GM18505 (cell line): Measurements from ENCODE around the gene PRRG2.
"Not testable (repeated sequence)": the region's sequence is repeated elsewhere in the genome, so short reads cannot be mapped to it uniquely, and the experiment has no call there.

Experiments used
- ATAC-seq: cut with Tn5 transposase; IDR thresholded peaks from one replicate; pipeline ENCODE4 v1.9.1; 2021; ENCODE audit not compliant: unreplicated experiment
- POLR2A ChIP-seq: IDR thresholded peaks from 4 replicates; pipeline ENCODE4 v1.6.1; 2011; ENCODE audit warnings: borderline replicate concordance; ENCODE audit not compliant: insufficient read depth, insufficient read length; ENCODE audit errors: extremely low read depth

Gene PRRG2

DNA sequence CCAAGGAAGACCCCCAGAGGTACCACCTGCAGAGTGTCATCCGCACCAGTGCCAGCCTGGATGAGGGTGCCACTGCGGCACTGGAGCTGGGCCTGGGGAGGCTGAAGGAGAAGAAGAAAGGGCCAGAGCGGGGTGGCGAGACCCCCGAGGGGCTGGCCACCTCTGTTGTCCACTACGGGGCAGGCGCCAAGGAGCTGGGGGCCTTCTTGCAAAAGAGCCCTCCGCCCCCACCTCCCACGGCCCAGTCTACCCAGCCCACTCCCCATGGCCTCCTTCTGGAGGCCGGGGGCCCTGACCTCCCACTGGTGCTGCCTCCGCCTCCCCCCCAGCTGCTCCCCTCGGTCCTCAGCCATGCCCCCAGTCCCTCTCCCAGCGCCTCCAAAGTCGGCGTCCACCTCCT, 15.3 kb downstream of the PRRG2 start:
- no peak for ATAC-seq

DNA sequence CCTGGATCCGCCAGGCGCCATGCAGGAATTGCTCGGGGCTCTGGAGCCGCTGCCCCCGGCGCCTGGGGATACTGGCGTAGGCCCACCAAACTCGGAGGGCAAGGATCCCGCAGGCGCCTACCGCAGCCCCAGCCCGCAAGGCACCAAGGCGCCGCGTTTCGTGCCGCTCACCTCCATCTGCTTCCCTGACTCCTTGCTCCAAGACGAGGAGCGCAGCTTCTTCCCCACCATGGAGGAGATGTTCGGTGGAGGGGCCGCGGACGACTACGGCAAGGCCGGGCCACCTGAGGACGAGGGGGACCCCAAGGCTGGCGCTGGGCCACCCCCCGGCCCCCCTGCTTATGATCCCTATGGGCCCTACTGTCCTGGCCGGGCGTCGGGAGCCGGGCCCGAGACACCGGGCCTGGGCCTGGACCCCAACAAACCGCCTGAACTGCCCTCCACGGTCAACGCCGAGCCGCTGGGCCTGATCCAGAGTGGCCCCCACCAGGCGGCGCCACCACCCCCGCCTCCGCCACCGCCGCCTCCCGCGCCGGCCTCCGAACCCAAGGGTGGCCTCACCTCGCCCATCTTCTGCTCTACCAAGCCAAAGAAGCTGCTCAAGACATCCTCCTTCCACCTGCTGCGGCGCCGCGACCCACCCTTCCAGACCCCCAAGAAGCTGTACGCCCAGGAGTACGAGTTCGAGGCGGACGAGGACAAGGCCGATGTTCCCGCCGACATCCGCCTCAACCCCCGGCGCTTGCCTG, 16.0 kb downstream of the PRRG2 start:
- ATAC-seq: no peak

More for the DNA sequence above, 15.3 kb downstream of the PRRG2 start:
- TF ChIP-seq POLR2A: no peak

GRCh38 chr19:49597703-49597974, 16.5 kb downstream of the PRRG2 start:
- no peak for TF ChIP-seq POLR2A
- ATAC-seq: no peak

More for the DNA sequence above, 16.0 kb downstream of the PRRG2 start:
- no peak for TF ChIP-seq POLR2A

DNA sequence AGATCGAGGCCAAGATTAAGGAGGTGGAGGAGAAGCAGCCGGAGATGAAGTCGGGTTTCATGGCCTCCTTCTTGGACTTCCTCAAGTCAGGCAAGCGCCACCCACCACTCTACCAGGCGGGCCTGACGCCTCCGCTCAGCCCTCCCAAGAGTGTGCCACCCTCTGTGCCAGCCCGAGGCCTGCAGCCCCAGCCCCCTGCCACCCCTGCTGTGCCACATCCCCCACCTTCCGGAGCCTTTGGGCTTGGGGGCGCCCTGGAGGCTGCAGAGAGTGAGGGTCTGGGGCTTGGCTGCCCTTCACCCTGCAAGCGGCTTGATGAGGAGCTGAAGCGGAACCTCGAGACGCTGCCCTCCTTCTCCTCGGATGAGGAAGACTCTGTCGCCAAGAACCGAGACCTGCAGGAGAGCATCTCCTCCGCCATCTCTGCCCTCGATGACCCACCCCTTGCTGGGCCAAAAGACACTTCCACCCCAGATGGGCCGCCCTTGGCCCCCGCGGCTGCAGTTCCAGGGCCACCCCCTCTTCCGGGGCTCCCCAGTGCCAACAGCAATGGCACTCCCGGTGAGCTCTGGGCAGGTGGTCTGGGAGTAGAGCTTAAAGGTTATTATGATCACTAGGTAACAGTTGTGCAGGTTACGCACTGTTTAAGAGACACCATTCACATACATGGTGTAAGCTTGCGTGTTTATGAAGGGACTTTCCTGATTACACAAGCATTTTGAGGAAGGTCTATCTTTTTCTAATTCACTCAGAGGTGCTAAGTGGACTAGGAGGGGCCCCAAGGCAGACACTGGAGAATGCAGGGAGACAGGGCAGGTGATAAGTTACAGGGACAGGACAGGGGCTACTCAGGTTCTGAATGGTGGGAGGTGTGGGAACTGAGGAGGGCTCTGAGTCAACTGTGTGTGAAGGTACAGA, 18.5 kb downstream of the PRRG2 start:
- no peak for TF ChIP-seq POLR2A
- no peak for ATAC-seq

DNA sequence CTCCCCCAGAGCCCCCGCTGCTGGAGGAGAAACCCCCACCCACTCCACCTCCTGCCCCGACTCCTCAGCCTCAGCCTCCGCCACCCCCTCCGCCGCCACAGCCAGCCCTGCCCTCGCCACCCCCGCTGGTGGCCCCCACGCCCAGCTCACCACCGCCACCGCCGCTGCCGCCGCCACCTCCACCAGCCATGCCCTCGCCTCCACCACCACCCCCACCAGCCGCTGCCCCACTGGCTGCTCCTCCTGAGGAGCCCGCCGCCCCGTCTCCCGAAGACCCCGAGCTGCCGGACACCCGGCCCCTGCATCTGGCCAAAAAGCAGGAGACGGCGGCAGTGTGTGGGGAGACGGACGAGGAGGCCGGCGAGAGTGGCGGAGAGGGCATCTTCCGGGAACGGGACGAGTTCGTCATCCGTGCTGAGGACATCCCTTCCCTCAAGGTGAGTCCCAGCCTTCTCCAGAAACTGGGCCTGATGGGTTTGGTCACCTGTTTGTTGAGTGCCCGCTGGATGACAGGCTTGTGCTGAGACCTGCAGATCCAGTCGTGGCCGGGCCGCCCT, 20.4 kb downstream of the PRRG2 start:
- TF ChIP-seq POLR2A: no peak
- no peak for ATAC-seq

GRCh38 chr19:49602806-49603205, 21.7 kb downstream of the PRRG2 start:
- no peak for TF ChIP-seq POLR2A
- no peak for ATAC-seq

DNA sequence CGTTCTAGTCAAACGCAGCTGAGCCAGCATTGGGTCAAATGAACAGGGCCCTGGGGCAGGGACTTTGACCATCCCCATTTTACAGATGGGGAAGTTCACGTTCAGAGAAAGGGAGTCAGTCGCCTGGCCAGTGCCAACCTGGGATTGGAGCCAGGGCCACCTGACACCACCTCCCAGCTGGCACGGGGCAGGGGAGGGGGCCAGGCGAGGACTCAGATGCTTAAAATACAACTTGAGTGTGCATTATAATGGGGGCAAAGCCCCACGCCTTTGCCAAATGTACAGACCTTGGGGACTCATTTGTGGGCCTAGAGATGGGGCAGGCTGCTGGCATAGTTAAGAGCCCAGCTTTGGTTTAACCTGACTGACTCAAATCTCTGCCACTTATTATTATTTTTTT, 24.5 kb downstream of the PRRG2 start:
- ATAC-seq: no peak

DNA sequence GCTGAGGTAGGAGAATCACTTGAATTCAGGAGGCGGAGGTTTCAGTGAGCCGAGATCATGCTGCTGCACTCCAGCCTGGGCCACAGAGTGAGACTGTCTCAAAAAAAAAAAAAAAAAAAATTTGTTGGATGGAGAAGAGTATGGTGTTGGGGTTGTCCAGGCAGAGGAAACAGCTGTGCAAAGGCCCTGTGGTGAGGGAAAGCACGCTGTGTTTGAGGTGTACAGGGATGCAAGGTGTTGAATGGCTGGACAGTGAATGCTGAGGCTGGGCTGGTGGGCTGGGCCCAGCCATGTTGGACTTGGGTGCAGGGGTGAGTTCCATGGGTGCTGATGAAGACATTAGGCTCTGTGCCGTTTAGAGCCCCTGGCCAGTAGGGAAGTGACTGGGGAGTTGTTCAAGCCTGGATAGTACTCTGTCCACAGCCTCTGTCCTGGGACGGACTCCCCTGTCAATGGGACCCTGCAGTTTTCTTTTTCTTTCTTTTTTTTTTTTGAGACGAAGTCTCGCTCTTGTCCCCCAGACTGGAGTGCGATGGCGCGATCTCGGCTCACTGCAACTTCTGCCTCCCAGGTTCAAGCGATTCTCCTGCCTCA, 28.5 kb downstream of the PRRG2 start:
- ATAC-seq: no peak
- TF ChIP-seq POLR2A: no peak

More for the DNA sequence above, 24.5 kb downstream of the PRRG2 start:
- no peak for TF ChIP-seq POLR2A

GRCh38 chr19:49613374-49613773, 32.3 kb downstream of the PRRG2 start:
- ATAC-seq: no peak
- TF ChIP-seq POLR2A: no peak

GRCh38 chr19:49614096-49614833, 33.1 kb downstream of the PRRG2 start:
- no peak for ATAC-seq
- TF ChIP-seq POLR2A: no peak

- no peak for ATAC-seq
- no peak for TF ChIP-seq POLR2A
Measured at GRCh38 chr19:49615861-49616260, 34.7 kb downstream of the PRRG2 start.

DNA sequence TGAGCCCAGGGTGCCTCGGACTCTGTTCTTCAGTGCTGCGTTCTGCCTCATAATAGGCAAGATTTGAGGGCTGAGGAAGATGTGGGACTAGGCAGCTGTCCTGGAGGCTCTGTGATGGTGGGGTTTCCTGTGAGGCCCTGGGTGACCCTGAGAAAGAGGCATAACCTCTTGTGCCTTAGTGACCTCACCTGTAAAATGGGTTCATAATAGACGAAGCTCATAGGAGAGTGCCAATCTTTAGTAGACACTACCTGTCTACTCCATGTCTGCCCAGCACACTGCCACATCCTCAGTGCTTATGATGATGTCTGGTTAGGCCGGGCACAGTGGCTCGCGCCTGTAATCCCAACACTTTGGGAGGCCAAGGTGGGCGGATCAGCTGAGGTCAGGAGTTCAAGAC, 35.4 kb downstream of the PRRG2 start:
- no peak for ATAC-seq
- TF ChIP-seq POLR2A: no peak

- TF ChIP-seq POLR2A: no peak
- ATAC-seq: no peak
Measured at GRCh38 chr19:49616945-49617344, 35.8 kb downstream of the PRRG2 start.

DNA sequence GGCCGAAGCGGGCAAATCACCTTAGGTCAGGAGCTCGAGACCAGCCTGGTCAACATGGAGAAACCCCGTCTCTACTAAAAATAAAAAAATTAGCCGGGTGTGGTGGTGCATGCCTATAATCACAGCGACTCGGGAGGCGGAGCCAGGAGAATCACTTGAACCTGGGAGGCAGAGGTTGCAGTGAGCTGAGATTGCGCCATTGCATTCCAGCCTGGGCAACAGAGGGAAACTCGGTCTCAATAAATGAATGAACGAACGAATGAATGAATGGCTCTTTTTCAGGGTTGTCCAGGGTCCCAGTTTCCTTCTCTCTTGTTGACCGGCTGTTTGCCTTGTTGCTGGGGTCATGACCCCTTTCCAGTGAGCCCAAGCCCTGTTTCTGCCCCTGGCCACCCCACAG, 36.7 kb downstream of the PRRG2 start:
- not testable (repeated sequence) for ATAC-seq
